Right ventricle myocardium superior (tissue), 1 donor: ENCODE results near the gene TSGA10IP. TPM values are rescaled to one million over a fixed set of nuclear protein-coding genes. Genes with fewer than 3 reads are reported as not detected.

Source experiments
- ATAC-seq: fragments of 200-7000 bp; cut with Tn5 transposase; one replicate; pipeline ENCODE4 v1.9.1; 2020; ENCODE audit warnings: mild to moderate bottlenecking; ENCODE audit not compliant: poor library complexity
- DNase-seq: peaks from one replicate; pipeline ENCODE4 v3.0.0-alpha.2; 2020
- intact Hi-C: fragments of 100-400 bp; cut with DNase I; formaldehyde crosslinking; loops from one replicate; pipeline ENCODE4 v1.11.2; 2022
- total RNA-seq: library from RNA; stranded (reverse); fragmentation: NEBNext Ultra II Directional; extraction: Animal tissue kit (Norgen Biotek cat#: 25700); gene quantifications from one replicate; pipeline ENCODE4 v1.2.1, GENCODE V29; 2021
- donor health status: DM: no; HTN: yes; CAD: no; lungs with severe emphysema.

The TSGA10IP gene
- total RNA-seq, 1 donor from 2014 or later, result not detected

- ATAC-seq (no peak), DNase-seq (no peak)
- intact Hi-C loops, result no loop called here
These were observed 28.2 kb upstream of the TSGA10IP start for GRCh38 chr11:65917077-65917433.

GRCh38 chr11:65917434-65918210 is 27.7 kb upstream of the TSGA10IP start:
- intact Hi-C loops, result no loop called here
- ATAC-seq (no peak), DNase-seq (no peak)

GRCh38 chr11:65918211-65919140 is 26.8 kb upstream of the TSGA10IP start, which contains the start of gene C11orf68:
TSS of gene C11orf68 (minus strand) at chr11:65919062. CDS start at chr11:65919031, 31 bp downstream.
- ATAC-seq (no peak), DNase-seq (no peak)
- intact Hi-C loops, result no loop called here

GRCh38 chr11:65919141-65919572 is 26.1 kb upstream of the TSGA10IP start, which contains the start of gene DRAP1:
TSS of gene DRAP1 (plus strand) at chr11:65919426. CDS start at chr11:65919502, 76 bp downstream.
- intact Hi-C loops, result no loop called here
- ATAC-seq (peak; percentile 95), DNase-seq (peak; percentile 99)

GRCh38 chr11:65919573-65920371 is 25.5 kb upstream of the TSGA10IP start:
- DNase-seq, result peak; percentile 74
- intact Hi-C loops, result no loop called here
- ATAC-seq, result peak; percentile 52

- ATAC-seq, result no peak
- no peak for DNase-seq
- intact Hi-C loops, result no loop called here
These were observed 24.9 kb upstream of the TSGA10IP start for GRCh38 chr11:65920372-65920802.

- DNase-seq (no peak), ATAC-seq (no peak)
- intact Hi-C loops, result no loop called here
These were observed 24.2 kb upstream of the TSGA10IP start for GRCh38 chr11:65921033-65921555.

- DNase-seq (no peak), ATAC-seq (no peak)
- intact Hi-C loops, result no loop called here
These were observed 23.4 kb upstream of the TSGA10IP start for GRCh38 chr11:65921876-65922275.

GRCh38 chr11:65922565-65922964 is 22.7 kb upstream of the TSGA10IP start:
- intact Hi-C loops, result no loop called here
- no peak for DNase-seq
- ATAC-seq, result no peak

- DNase-seq (no peak), ATAC-seq (no peak)
- intact Hi-C loops, result no loop called here
These were observed 19.9 kb upstream of the TSGA10IP start for GRCh38 chr11:65925397-65925796.

- peak; percentile 45 for ATAC-seq
- no peak for DNase-seq
- intact Hi-C loops, result no loop called here
These were observed 17.3 kb upstream of the TSGA10IP start for GRCh38 chr11:65927904-65928397.

GRCh38 chr11:65928667-65929066 is 16.6 kb upstream of the TSGA10IP start:
- ATAC-seq (no peak), DNase-seq (no peak)
- intact Hi-C loops, result no loop called here

GRCh38 chr11:65931773-65932557 is 13.3 kb upstream of the TSGA10IP start:
- no peak for DNase-seq
- no peak for ATAC-seq
- intact Hi-C loops, result no loop called here

- DNase-seq (no peak), ATAC-seq (no peak)
- intact Hi-C loops, result no loop called here
These were observed 12.7 kb upstream of the TSGA10IP start for GRCh38 chr11:65932558-65932919.

GRCh38 chr11:65934014-65934413 is 11.3 kb upstream of the TSGA10IP start:
- no peak for ATAC-seq
- DNase-seq, result no peak
- intact Hi-C loops, result no loop called here

GRCh38 chr11:65937766-65938165 is 7.5 kb upstream of the TSGA10IP start:
- intact Hi-C loops, result no loop called here
- ATAC-seq (no peak), DNase-seq (no peak)

- ATAC-seq (peak; percentile 18), DNase-seq (no peak)
- intact Hi-C loops, result no loop called here
These were observed 3.5 kb upstream of the TSGA10IP start for GRCh38 chr11:65941720-65942310.
